Renal cortical epithelial cell (primary cell): ENCODE measurements around the gene GPR132. TPM values are rescaled to one million over a fixed set of nuclear protein-coding genes. Genes with fewer than 3 reads are reported as not detected.

ENCODE experiments used
- DNase-seq: peaks from one replicate; pipeline ENCODE4 v3.0.0-alpha.2; 2011; ENCODE audit warnings: low read depth
- total RNA-seq: library from RNA; depleted of rRNA; stranded (reverse); fragments of >200 nt; gene quantifications from 2 replicates; pipeline ENCODE4 v1.2.3, GENCODE V29; 2014

Gene GPR132
- total RNA-seq, 1 donor from 2014 or later = 0.30 TPM

DNA sequence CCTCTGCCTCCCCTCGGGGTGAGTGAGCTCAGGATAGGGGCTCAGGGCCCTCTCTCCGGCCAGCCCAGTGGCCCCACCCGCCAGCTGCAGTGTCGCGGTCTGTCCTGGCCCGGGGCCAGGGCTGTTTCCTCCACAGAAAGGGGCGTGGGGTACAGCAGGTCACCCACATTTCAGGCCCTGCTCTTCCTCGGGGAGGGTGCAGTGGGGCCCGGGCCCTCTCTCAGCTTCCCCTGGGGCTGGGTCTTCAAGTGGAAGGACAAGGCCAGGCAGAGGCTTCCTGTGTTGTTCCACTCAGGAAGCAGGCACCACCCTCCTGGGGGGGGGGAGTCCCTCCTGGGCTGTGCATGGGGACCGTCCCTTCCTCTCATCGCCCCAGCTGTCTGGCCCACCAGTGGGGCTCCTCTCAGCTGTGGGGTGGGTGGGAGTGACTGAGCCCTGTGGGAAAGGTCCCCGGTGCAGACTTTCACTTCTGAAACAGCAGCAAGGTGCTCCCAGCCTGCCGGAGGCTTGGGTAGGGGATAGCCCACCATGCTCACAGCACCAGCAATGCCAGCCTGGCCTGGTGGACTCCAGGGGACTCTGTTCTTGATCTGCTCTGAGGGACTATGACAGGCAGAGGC, 3.7 kb downstream of the GPR132 start:
- DNase-seq = no peak

- DNase-seq = no peak
Observed at GRCh38 chr14:105060751-105061427, 4.3 kb downstream of the GPR132 start.

DNA sequence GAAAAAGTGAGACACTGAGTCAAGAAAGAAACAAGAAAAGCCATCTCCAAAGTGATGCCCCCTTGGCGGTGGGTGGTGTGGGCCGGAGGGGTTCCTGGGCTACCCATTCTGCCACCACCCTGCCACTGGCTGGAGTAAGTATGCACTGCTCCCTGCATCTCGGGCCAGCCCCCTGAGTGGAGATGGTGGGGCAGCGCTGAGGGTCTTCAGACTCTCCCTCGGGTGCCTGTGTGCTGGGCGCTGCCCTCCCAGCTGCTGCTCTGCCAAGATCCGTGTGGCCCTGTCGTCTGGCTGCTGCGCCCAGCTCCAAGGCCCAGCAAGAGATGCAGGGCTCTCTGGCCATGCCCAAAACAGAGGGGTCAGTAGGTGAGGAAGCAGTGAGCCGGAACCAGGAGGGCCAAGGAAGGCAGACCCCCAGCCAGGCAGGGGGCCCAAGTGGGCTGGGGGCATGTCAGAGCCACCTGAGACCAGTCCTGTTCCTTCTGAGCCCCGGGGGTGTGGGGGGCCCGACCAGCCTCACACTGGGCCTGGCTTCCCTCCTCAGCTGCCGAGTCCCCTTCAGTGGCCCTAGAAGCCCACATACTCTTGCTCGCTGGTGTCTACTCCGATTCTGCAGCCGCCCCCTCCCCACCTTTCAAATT, 5.2 kb downstream of the GPR132 start:
- no peak for DNase-seq

- DNase-seq = no peak
Observed at GRCh38 chr14:105059035-105059924, 6.0 kb downstream of the GPR132 start.

- DNase-seq = no peak
Observed at GRCh38 chr14:105058521-105059034, 6.7 kb downstream of the GPR132 start.

DNA sequence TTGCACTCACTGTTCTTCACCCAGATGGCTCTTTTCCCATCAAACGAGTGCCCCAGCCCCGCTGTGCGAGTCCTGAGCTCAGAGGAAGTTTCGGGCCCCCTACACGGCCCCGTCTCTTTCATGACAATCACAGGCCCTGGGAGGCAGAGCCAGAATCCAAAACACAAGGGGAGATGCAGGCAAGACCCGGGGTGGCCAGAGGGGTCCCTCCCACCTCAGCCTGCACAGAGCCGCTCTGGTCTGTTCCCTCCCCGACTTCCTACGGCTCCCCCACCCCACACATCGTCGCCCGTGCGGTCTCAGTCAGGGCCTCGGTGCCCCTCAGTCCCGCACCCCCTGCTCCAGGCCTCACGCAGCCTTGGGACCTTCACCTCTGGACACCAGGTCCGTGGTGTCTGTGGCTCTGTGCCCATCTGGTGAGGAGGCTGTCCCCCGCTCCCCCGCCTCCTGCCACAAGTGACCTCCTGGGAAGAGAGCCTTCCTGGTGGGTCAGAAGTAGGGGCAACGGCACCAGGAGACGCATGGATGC, 8.9 kb downstream of the GPR132 start:
- DNase-seq = no peak

- DNase-seq = no peak
Observed at GRCh38 chr14:105055736-105056302, 9.4 kb downstream of the GPR132 start.

GRCh38 chr14:105055334-105055733, 9.9 kb downstream of the GPR132 start:
- DNase-seq = no peak

- DNase-seq = no peak
Observed at GRCh38 chr14:105053996-105054395, 11.2 kb downstream of the GPR132 start.

- no peak for DNase-seq
Observed at GRCh38 chr14:105053421-105053820, 11.8 kb downstream of the GPR132 start.

DNA sequence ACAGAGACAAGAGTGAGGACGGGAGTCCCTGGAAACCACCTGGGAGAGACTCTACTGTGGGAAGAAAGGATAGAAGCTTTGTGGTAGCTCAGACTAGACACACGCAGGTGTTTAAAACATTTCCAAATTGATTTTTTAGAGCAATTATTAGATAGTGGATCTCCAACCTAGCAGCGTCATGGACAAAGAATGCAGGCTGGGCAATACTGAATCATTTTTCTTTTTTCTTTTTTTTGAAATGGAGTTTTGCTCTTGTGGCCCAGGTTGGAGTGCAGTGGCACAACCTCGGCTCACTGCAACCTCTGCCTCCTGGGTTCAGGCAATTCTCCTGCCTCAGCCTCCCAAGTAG, 13.1 kb downstream of the GPR132 start:
- DNase-seq = no peak

GRCh38 chr14:105051182-105052109, 13.8 kb downstream of the GPR132 start:
- no peak for DNase-seq

DNA sequence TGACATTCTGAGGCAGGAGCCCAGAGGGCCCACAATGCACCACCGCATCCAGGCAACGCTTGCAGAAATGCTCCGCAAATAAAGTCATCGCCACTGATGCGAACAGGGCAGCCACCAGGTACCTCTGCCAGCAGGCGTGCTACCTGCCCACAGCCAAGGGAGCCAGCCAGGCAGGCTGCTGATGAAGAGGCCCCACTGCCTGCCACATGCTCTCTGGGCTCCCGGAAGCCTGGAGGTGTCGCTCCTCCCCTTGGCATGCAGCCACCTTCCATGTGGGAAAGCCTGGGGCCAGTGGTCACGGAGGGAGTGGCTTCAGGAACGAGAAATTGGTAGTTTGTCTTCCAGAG, 14.7 kb downstream of the GPR132 start:
- DNase-seq = peak; percentile 74

DNA sequence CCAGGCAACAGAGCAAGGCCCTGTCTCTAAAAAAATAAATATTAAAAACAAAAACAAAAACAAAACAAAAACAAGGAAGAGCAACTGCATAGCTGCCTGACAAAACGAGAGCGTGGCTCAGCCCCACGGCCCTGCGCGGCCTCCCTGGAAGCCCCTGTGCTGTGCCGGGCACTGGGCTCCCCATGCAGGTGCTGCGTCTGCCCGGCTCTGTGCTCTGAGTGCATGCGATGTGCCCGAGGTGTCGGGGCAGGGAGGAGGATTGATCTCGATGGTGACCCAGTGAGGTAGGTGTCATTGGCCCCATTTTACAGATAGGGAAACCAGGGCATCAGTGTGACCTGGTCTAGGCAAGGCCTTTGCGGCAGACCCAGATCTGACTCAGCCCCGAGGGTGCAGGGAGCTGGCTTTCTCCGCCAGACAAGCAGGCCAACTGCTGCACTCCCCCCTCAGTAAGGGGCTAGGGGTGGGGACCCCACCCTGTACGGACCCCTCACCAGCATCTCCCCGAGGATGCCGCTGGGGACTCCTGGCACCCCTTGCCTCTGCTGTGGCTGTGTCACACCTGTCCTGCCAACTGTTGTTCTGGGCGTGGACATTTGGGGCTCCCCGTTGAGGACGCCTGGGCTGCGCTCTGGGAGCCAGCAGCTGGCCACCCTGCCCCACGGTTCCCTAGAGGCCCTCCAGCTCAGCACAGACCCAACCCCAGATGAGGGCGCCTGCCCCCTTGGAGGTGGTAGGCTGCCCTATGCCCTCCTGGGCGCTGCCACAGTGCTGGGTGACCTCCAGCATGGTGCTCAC, 15.3 kb downstream of the GPR132 start:
- DNase-seq = no peak

GRCh38 chr14:105047283-105048016, 17.8 kb downstream of the GPR132 start:
- no peak for DNase-seq

DNA sequence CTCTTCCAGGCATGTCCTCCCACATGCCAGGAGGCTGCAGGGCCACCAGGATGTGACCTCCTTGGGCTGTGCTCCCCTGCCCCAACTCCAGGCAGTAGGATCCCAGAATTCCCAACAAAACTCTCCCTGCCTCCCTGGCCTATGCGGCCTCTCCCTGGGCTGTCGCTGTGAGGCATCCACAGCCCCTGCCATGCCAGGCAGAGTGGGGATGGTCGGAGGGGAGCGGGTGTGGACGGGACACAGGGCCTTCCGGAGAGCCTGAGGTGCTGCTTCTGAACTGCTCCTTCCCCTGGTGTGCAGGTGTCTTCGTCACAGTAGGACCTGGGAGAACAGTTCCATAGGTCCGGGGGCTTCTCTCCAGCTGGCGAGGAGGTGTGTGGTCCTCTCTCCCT, 18.3 kb downstream of the GPR132 start:
- DNase-seq = no peak

- no peak for DNase-seq
Observed at GRCh38 chr14:105045710-105046326, 19.4 kb downstream of the GPR132 start.

DNA sequence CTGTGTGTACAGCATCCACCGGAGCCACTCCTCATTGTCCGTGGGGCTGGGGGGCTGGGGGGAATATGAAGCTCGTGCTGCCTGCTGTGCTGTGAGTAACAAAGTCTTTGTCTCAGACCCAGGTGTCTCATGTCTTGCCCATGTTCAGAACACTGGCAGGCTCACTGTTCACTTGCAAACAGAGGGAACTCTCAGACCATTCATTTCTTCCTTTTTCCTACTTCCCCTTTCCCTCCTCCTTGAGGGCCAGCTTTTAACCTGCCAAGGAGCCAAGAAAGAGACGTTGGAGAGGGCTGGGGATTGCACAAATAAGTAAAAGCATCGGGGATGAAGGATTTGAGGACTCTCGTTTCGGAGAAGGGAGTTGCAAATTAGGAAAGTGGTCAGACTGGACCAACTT, 21.6 kb downstream of the GPR132 start:
- DNase-seq = no peak

GRCh38 chr14:105042813-105043212, 22.4 kb downstream of the GPR132 start:
- no peak for DNase-seq
